ENCODE results near the gene OPN3. TPM values are rescaled to one million over a fixed set of nuclear protein-coding genes. Genes with fewer than 3 reads are reported as not detected.

The OPN3 gene
- polyA plus RNA-seq, 1 donor from 2014 or later = 2.7 TPM

DNA sequence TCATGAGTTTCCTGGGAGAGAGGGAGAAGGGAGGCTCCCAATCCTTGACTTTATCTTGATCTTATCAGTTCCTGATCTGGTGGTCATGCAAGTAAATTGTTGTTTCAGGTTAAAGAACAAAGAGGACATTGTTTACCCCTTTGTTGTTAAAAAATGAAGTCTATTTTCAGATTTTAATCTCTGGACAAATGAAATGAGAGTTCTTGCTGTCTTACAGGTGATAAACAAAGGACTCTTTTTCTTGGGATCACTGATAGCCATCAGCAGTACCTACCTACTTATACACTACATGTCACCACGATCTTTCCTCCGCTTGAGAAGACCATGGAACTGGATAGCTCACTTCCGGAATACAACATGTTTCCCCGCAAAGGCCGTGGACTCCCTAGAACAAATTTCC, 48.4 kb downstream of the OPN3 start:
- TF ChIP-seq SMC3 (conservative IDR thresholded peaks at IDR 0.05; ENCODE audit: poor library complexity) (no peak), POLR2AphosphoS5 (IDR thresholded peaks at IDR 0.05) (no peak), EZH2 (IDR thresholded peaks at IDR 0.05; ENCODE audit: borderline replicate concordance, insufficient read depth, low read length, poor library complexity, severe bottlenecking) (no peak), MXI1 (conservative IDR thresholded peaks at IDR 0.05; ENCODE audit: poor library complexity, severe bottlenecking) (no peak), RAD21 (conservative IDR thresholded peaks at IDR 0.05) (no peak), TAF1 (IDR thresholded peaks at IDR 0.05; ENCODE audit: low read depth) (no peak), EP300 (conservative IDR thresholded peaks at IDR 0.05; ENCODE audit: poor library complexity, severe bottlenecking) (no peak)
- TF ChIP-seq, protein P1, sequence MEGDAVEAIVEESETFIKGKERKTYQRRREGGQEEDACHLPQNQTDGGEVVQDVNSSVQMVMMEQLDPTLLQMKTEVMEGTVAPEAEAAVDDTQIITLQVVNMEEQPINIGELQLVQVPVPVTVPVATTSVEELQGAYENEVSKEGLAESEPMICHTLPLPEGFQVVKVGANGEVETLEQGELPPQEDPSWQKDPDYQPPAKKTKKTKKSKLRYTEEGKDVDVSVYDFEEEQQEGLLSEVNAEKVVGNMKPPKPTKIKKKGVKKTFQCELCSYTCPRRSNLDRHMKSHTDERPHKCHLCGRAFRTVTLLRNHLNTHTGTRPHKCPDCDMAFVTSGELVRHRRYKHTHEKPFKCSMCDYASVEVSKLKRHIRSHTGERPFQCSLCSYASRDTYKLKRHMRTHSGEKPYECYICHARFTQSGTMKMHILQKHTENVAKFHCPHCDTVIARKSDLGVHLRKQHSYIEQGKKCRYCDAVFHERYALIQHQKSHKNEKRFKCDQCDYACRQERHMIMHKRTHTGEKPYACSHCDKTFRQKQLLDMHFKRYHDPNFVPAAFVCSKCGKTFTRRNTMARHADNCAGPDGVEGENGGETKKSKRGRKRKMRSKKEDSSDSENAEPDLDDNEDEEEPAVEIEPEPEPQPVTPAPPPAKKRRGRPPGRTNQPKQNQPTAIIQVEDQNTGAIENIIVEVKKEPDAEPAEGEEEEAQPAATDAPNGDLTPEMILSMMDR (IDR thresholded peaks at IDR 0.05; ENCODE audit: poor library complexity, severe bottlenecking) = no peak
- TF ChIP-seq, protein P2, sequence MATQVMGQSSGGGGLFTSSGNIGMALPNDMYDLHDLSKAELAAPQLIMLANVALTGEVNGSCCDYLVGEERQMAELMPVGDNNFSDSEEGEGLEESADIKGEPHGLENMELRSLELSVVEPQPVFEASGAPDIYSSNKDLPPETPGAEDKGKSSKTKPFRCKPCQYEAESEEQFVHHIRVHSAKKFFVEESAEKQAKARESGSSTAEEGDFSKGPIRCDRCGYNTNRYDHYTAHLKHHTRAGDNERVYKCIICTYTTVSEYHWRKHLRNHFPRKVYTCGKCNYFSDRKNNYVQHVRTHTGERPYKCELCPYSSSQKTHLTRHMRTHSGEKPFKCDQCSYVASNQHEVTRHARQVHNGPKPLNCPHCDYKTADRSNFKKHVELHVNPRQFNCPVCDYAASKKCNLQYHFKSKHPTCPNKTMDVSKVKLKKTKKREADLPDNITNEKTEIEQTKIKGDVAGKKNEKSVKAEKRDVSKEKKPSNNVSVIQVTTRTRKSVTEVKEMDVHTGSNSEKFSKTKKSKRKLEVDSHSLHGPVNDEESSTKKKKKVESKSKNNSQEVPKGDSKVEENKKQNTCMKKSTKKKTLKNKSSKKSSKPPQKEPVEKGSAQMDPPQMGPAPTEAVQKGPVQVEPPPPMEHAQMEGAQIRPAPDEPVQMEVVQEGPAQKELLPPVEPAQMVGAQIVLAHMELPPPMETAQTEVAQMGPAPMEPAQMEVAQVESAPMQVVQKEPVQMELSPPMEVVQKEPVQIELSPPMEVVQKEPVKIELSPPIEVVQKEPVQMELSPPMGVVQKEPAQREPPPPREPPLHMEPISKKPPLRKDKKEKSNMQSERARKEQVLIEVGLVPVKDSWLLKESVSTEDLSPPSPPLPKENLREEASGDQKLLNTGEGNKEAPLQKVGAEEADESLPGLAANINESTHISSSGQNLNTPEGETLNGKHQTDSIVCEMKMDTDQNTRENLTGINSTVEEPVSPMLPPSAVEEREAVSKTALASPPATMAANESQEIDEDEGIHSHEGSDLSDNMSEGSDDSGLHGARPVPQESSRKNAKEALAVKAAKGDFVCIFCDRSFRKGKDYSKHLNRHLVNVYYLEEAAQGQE (IDR thresholded peaks at IDR 0.05; ENCODE audit: borderline replicate concordance) = no peak
- no peak overlapping the region for H3K27ac ChIP-seq (ENCODE audit: low read length)
- no peaks in the 10 kb centered on the region for H3F3A ChIP-seq (ENCODE audit: insufficient read depth, low read length, poor library complexity, severe bottlenecking)
- H3K79me2 ChIP-seq (replicated peaks; ENCODE audit: insufficient read depth, low read length) = no peaks in the 10 kb centered on the region
- H3K4me2 ChIP-seq (ENCODE audit: low read length) = no peak overlapping the region
- no peaks in the 10 kb centered on the region for H3K9me2 ChIP-seq (ENCODE audit: insufficient read depth, low read length)
- H4K20me1 ChIP-seq (ENCODE audit: insufficient read depth) = no peaks in the 10 kb centered on the region
- no peaks in the 10 kb centered on the region for H3K27me3 ChIP-seq (ENCODE audit: insufficient read depth, low read depth, low read length)
- no peaks in the 10 kb centered on the region for H3K9me3 ChIP-seq (ENCODE audit: low read length)
- H3K4me3 ChIP-seq (ENCODE audit: low read length) = no peak overlapping the region
- no peak overlapping the region for H3K9ac ChIP-seq (ENCODE audit: low read length)
- H3K36me3 ChIP-seq (ENCODE audit: insufficient read depth, low read length) = no peaks in the 10 kb centered on the region
- no peak overlapping the region for H2AFZ ChIP-seq (ENCODE audit: low read depth, low read length)

- H3K27me3 ChIP-seq (ENCODE audit: insufficient read depth, low read depth, low read length) = no peaks in the 10 kb centered on the region
- H3K9ac ChIP-seq (ENCODE audit: low read length) = no peak overlapping the region
- no peaks in the 10 kb centered on the region for H3K9me2 ChIP-seq (ENCODE audit: insufficient read depth, low read length)
- no peaks in the 10 kb centered on the region for H3K79me2 ChIP-seq (replicated peaks; ENCODE audit: insufficient read depth, low read length)
- no peaks in the 10 kb centered on the region for H3K36me3 ChIP-seq (ENCODE audit: insufficient read depth, low read length)
- TF ChIP-seq SMC3 (conservative IDR thresholded peaks at IDR 0.05; ENCODE audit: poor library complexity) (no peak), EZH2 (IDR thresholded peaks at IDR 0.05; ENCODE audit: borderline replicate concordance, insufficient read depth, low read length, poor library complexity, severe bottlenecking) (no peak)
- H3K9me3 ChIP-seq (ENCODE audit: low read length) = no peaks in the 10 kb centered on the region
- no peak overlapping the region for H3K4me2 ChIP-seq (ENCODE audit: low read length)
- H2AFZ ChIP-seq (ENCODE audit: low read depth, low read length) = no peak overlapping the region
- H3K27ac ChIP-seq (ENCODE audit: low read length) = no peak overlapping the region
- H3F3A ChIP-seq (ENCODE audit: insufficient read depth, low read length, poor library complexity, severe bottlenecking) = no peaks in the 10 kb centered on the region
- no peak overlapping the region for H3K4me3 ChIP-seq (ENCODE audit: low read length)
- no peaks in the 10 kb centered on the region for H4K20me1 ChIP-seq (ENCODE audit: insufficient read depth)
Observed at GRCh38 chr1:241591317-241591716, 48.9 kb downstream of the OPN3 start.

DNA sequence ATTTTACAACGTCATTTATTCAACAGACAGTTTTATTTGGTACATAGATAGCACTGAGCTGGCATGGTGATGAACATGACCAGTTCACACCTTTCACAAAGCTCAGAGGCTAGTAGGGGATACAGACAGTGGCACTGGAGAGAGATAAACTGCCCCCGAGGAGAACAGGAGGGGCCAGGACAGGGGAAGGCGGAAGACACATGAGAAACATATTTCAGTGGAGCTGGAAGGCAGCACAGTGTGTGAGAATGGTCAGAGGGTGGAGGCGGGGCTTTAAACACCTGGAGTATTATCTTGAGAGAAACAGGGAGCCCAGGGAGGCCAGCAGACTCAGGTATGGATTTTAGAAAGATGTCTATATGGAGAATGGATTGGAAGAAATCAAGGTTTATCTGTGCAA, 49.5 kb downstream of the OPN3 start:
- Histone ChIP-seq H2AFZ (ENCODE audit: low read depth, low read length) (no peak overlapping the region), H3K79me2 (replicated peaks; ENCODE audit: insufficient read depth, low read length) (no peaks in the 10 kb centered on the region), H3K36me3 (ENCODE audit: insufficient read depth, low read length) (no peaks in the 10 kb centered on the region), H3K4me3 (ENCODE audit: low read length) (no peak overlapping the region), H3K27me3 (ENCODE audit: insufficient read depth, low read depth, low read length) (no peaks in the 10 kb centered on the region), H3F3A (ENCODE audit: insufficient read depth, low read length, poor library complexity, severe bottlenecking) (no peaks in the 10 kb centered on the region), H3K9ac (ENCODE audit: low read length) (no peak overlapping the region), H3K27ac (ENCODE audit: low read length) (no peak overlapping the region), H4K20me1 (ENCODE audit: insufficient read depth) (no peaks in the 10 kb centered on the region), H3K9me3 (ENCODE audit: low read length) (no peaks in the 10 kb centered on the region), H3K9me2 (ENCODE audit: insufficient read depth, low read length) (no peaks in the 10 kb centered on the region), H3K4me2 (ENCODE audit: low read length) (no peak overlapping the region)
- TF ChIP-seq TAF1 (IDR thresholded peaks at IDR 0.05; ENCODE audit: low read depth) (no peak), POLR2AphosphoS5 (IDR thresholded peaks at IDR 0.05) (no peak), SMC3 (conservative IDR thresholded peaks at IDR 0.05; ENCODE audit: poor library complexity) (no peak), EP300 (conservative IDR thresholded peaks at IDR 0.05; ENCODE audit: poor library complexity, severe bottlenecking) (no peak), RAD21 (conservative IDR thresholded peaks at IDR 0.05) (no peak), MXI1 (conservative IDR thresholded peaks at IDR 0.05; ENCODE audit: poor library complexity, severe bottlenecking) (no peak), EZH2 (IDR thresholded peaks at IDR 0.05; ENCODE audit: borderline replicate concordance, insufficient read depth, low read length, poor library complexity, severe bottlenecking) (no peak)
- TF ChIP-seq, protein P1 (IDR thresholded peaks at IDR 0.05; ENCODE audit: poor library complexity, severe bottlenecking) = no peak
- TF ChIP-seq, protein P2 (IDR thresholded peaks at IDR 0.05; ENCODE audit: borderline replicate concordance) = no peak

Measured in neural cell (in vitro differentiated cells).